Astrocyte (in vitro differentiated cells and primary cell): ENCODE measurements around the gene PRKCD.

ENCODE experiments used
- CTCF ChIP-seq: IDR thresholded peaks from 2 replicates; pipeline ENCODE4 v1.5.1; 2011; ENCODE audit warnings: low read depth, mild to moderate bottlenecking, inconsistent platforms, low read length, moderate library complexity; ENCODE audit not compliant: insufficient read depth
- EZH2 ChIP-seq: IDR thresholded peaks from 2 replicates; pipeline ENCODE4 v1.6.1; 2012; ENCODE audit warnings: mild to moderate bottlenecking, low read length, inconsistent platforms; ENCODE audit not compliant: insufficient read depth

DNA sequence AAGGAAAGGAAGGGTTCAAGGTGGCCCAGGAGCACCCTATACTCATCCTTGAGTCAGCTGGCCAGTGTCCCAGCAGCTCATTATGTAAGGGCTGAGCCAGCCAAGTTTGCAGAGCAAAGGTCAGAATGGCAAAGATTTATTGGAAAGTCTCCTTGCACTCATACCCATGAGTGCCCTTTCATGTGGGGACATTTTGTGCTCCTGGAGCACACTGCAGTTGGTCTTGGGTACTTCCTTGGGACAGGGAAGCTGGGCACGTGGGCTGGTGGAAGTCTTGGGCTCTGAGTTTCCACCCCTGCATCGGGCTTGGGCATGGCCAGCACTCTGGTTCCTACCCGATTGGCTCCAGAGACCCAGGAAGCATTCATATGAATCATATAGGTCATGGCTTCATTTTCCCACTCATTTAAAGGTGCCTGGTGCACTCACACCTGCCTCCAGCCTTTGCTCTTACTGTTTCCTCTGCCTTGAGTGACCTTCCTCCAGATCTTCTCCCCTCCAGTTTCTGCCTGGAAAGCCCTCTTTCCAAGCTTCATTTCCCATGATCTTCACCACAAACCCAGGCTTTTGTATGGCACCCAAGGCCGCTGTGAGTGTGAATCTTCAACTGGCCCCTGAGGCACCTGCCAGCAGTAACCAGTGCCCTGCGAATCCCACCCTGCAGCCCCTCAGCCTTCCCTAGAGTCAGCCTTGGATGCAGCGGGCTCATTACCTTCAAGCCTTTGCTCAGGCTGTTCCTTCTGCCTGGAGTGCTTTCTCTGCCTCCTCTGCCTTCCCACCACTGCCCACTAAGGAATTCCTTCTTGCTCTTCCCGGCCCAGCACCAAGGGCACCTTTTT, 10.5 kb upstream of the PRKCD start:
- no peak for TF ChIP-seq CTCF
- TF ChIP-seq EZH2: no peak
